Measurements from ENCODE around the gene USP9X. TPM values are rescaled to one million over a fixed set of nuclear protein-coding genes. Genes with fewer than 3 reads are reported as not detected.

USP9X gene
- total and polyA plus RNA-seq, 8 donors = 6.3 to 55.2 (median 31.3) TPM

- H3K27ac ChIP-seq = no peak overlapping the region
- H3K9me3 ChIP-seq = no peaks in the 10 kb centered on the region
- no peak for TF ChIP-seq CTCF (IDR thresholded peaks at IDR 0.05)
- peaks cover 0 to 9% (median 0%) of the 10 kb centered on the region in 3 donors for H3K4me1 ChIP-seq
- H3K4me3 ChIP-seq = no peak overlapping the region
- peaks cover 0 to 3% (median 0%) of the 10 kb centered on the region in 3 donors for H3K36me3 ChIP-seq
- WGBS, 2 donors = 89 to 90% methylated on average over 7 of the region's 7 CpGs
- no peak for FAIRE-seq
- no peak for DNase-seq
- no peak for ATAC-seq
- intact Hi-C loops (cut with DNase I) = no loop called here
- no peaks in the 10 kb centered on the region for H3K27me3 ChIP-seq
These were observed 37.5 kb downstream of the USP9X start for GRCh38 chrX:41122664-41123257.

- peak overlapping the region in 1 of 4 donors; percentile 6 for H3K27ac ChIP-seq
These were observed 42.4 kb downstream of the USP9X start for GRCh38 chrX:41127477-41128192.

GRCh38 chrX:41128955-41129354 lies 43.7 kb downstream of the USP9X start:
- Histone ChIP-seq H3K27me3 (no peaks in the 10 kb centered on the region), H3K4me1 (peaks cover 0 to 9% (median 0%) of the 10 kb centered on the region in 3 donors), H3K9me3 (no peaks in the 10 kb centered on the region), H3K27ac (no peak overlapping the region), H3K4me3 (no peak overlapping the region), H3K36me3 (peaks cover 0 to 3% (median 0%) of the 10 kb centered on the region in 3 donors)
- no peak for ATAC-seq
- FAIRE-seq = no peak
- DNase-seq = no peak
- TF ChIP-seq CTCF (IDR thresholded peaks at IDR 0.05) = no peak
- intact Hi-C loops (cut with DNase I) = no loop called here
- 96% methylated on average over 4 of the region's 4 CpGs for WGBS, 2 donors

More at GRCh38 chrX:41127477-41128192, 42.4 kb downstream of the USP9X start:
- Histone ChIP-seq H3K27me3 (no peaks in the 10 kb centered on the region), H3K4me1 (peaks cover 0 to 9% (median 0%) of the 10 kb centered on the region in 3 donors), H3K9me3 (no peaks in the 10 kb centered on the region), H3K4me3 (no peak overlapping the region), H3K36me3 (peaks cover 0 to 3% (median 0%) of the 10 kb centered on the region in 3 donors)
- FAIRE-seq (peak; percentile 74), ATAC-seq (peak; percentile 71 to 90 (median 86)), DNase-seq (no peak)
- 11 to 43% methylated on average over 6 of the region's 6 CpGs for WGBS, 2 donors
- intact Hi-C loops (cut with DNase I) = no loop called here
- TF ChIP-seq CTCF (IDR thresholded peaks at IDR 0.05) = no peak

GRCh38 chrX:41131766-41132165 lies 46.5 kb downstream of the USP9X start:
- H3K4me3 ChIP-seq = no peak overlapping the region
- H3K36me3 ChIP-seq = no peaks in the 10 kb centered on the region
- ATAC-seq (no peak), FAIRE-seq (no peak), DNase-seq (no peak)
- WGBS, 2 donors = 95 to 97% methylated on average over 1 of the region's 1 CpG
- H3K4me1 ChIP-seq = peaks cover 0 to 6% (median 0%) of the 10 kb centered on the region in 3 donors
- H3K9me3 ChIP-seq = no peaks in the 10 kb centered on the region
- TF ChIP-seq CTCF (IDR thresholded peaks at IDR 0.05) = no peak
- H3K27ac ChIP-seq = no peak overlapping the region
- intact Hi-C loops (cut with DNase I) = no loop called here
- no peaks in the 10 kb centered on the region for H3K27me3 ChIP-seq

- no peak for ATAC-seq
- no peaks in the 10 kb centered on the region for H3K9me3 ChIP-seq
- intact Hi-C loops (cut with DNase I) = no loop called here
- H3K27me3 ChIP-seq = no peaks in the 10 kb centered on the region
- TF ChIP-seq CTCF (IDR thresholded peaks at IDR 0.05) = no peak
- H3K4me3 ChIP-seq = no peak overlapping the region
- DNase-seq = no peak
- 88 to 96% methylated on average over 6 of the region's 6 CpGs for WGBS, 2 donors
- no peak for FAIRE-seq
- no peaks in the 10 kb centered on the region for H3K4me1 ChIP-seq
- no peaks in the 10 kb centered on the region for H3K36me3 ChIP-seq
- H3K27ac ChIP-seq = no peak overlapping the region
These were observed 48.3 kb downstream of the USP9X start for GRCh38 chrX:41133551-41133950.

Data from pancreas (tissue), 10 donors.